Gastroesophageal sphincter (tissue), 4 donors: ENCODE results near the gene ST6GALNAC6. TPM values are rescaled to one million over a fixed set of nuclear protein-coding genes. Genes with fewer than 3 reads are reported as not detected.

Source experiments
- ATAC-seq: fragments of 150-250 bp; one replicate; pipeline ENCODE4 v1.9.1; 2016; ENCODE audit warnings: mild to moderate bottlenecking, moderate library complexity
- H3K27ac ChIP-seq, 4 donors: fragments of 200-600 bp; sonication (generic) in 3 of 4; 1 replicate in 3 of 4; 2 replicates in 1 of 4; pipeline ENCODE4 v1.5.1; 2016 to 2019
- H3K27me3 ChIP-seq: fragments of 200-600 bp; sonication (generic); one replicate; pipeline ENCODE4 v1.5.1; 2019
- H3K36me3 ChIP-seq, 2 donors: fragments of 200-600 bp; sonication (generic); one replicate each; pipeline ENCODE4 v1.5.1; 2019; ENCODE audit warnings: control low read depth in 1 of 2
- H3K4me1 ChIP-seq, 3 donors: fragments of 200-600 bp; sonication (generic); 1 replicate in 2 of 3; 2 replicates in 1 of 3; pipeline ENCODE4 v1.5.1; 2016 to 2019; ENCODE audit warnings: control low read depth in 2 of 3
- H3K4me3 ChIP-seq, 2 donors: fragments of 200-600 bp; sonication (generic); one replicate each; pipeline ENCODE4 v1.5.1; 2019; ENCODE audit warnings: mild to moderate bottlenecking in 1 of 2, moderate library complexity in 1 of 2
- H3K9me3 ChIP-seq, 3 donors: fragments of 200-600 bp; sonication (generic); one replicate each; pipeline ENCODE4 v1.5.1; 2017 to 2019; ENCODE audit warnings: control low read depth in 2 of 3
- CTCF ChIP-seq, 4 experiments: fragments of 200-600 bp in 2 of 4; fragments of 450-650 bp in 2 of 4; sonication (generic) in 1 of 4; IDR thresholded peaks; one replicate each; pipeline ENCODE4 v1.5.1; 2017 to 2019; ENCODE audit warnings: antibody characterized with exemption in 4 of 4, mild to moderate bottlenecking in 2 of 4, moderate library complexity in 2 of 4
- EP300 ChIP-seq: sonication (generic); formaldehyde crosslinking; IDR thresholded peaks from one replicate; pipeline ENCODE4 v1.6.1; 2017; ENCODE audit warnings: antibody characterized with exemption, mild to moderate bottlenecking
- POLR2A ChIP-seq, 2 donors: fragments of 450-650 bp; IDR thresholded peaks; one replicate each; pipeline ENCODE4 v1.6.1; 2017; ENCODE audit warnings: antibody characterized with exemption in 2 of 2, mild to moderate bottlenecking in 2 of 2, moderate library complexity in 1 of 2
- POLR2AphosphoS5 ChIP-seq: sonication (generic); formaldehyde crosslinking; IDR thresholded peaks from one replicate; pipeline ENCODE4 v1.6.1; 2017; ENCODE audit warnings: antibody characterized with exemption
- WGBS, 2 donors: methylation state at CpG; one replicate each; pipeline ENCODE4 v1.1.5; 2018; ENCODE audit warnings: low coverage in 1 of 2; 5-methylcytosine and 5-hydroxymethylcytosine counted together
- total RNA-seq, 4 donors: library from RNA; depleted of rRNA; stranded (reverse); fragments of >200 nt; gene quantifications; one replicate each; pipeline ENCODE4 v1.1.0, GENCODE V29; 2016

The ST6GALNAC6 gene
- total RNA-seq, 4 donors from 2014 or later: 112 to 146 (median 132) TPM

- H3K9me3 ChIP-seq: no peaks in the 10 kb centered on the region
- H3K4me3 ChIP-seq: no peak overlapping the region
- H3K4me1 ChIP-seq: peaks cover 0 to 61% (median 14%) of the 10 kb centered on the region in 3 donors
- WGBS, 2 donors: 59% methylated on average over 3 of the region's 18 CpGs; no CpG with 5 or more reads in 1 of the 2 donors
- no peaks in the 10 kb centered on the region for H3K27me3 ChIP-seq
- TF ChIP-seq POLR2AphosphoS5: peak; percentile 33
- no peak for TF ChIP-seq EP300
- TF ChIP-seq CTCF (IDR thresholded peaks at IDR 0.05): peak in 3 of 4 experiments; percentile 92 to 94 (median 93)
- no peak for TF ChIP-seq POLR2A (IDR thresholded peaks at IDR 0.05)
- H3K27ac ChIP-seq: peak overlapping the region in 3 of 4 donors; percentile 54 to 58 (median 55)
- ATAC-seq: peak; percentile 53
- H3K36me3 ChIP-seq: peaks cover 0 to 56% of the 10 kb centered on the region in 2 donors
Observed at GRCh38 chr9:127942216-127943010, 43.0 kb upstream of the ST6GALNAC6 start.

GRCh38 chr9:127941961-127942215 lies 42.5 kb upstream of the ST6GALNAC6 start:
- no peak for TF ChIP-seq EP300
- no peak for TF ChIP-seq CTCF (IDR thresholded peaks at IDR 0.05)
- Histone ChIP-seq H3K4me1 (peaks cover 0 to 63% (median 17%) of the 10 kb centered on the region in 3 donors), H3K4me3 (no peak overlapping the region), H3K9me3 (no peaks in the 10 kb centered on the region), H3K36me3 (peaks cover 0 to 55% of the 10 kb centered on the region in 2 donors), H3K27me3 (no peaks in the 10 kb centered on the region), H3K27ac (peak overlapping the region in 2 of 4 donors; percentile 55 to 58)
- no CpG with 5 or more reads among the region's 3 CpGs for WGBS, 2 donors
- ATAC-seq: no peak

GRCh38 chr9:127941062-127941960 lies 41.9 kb upstream of the ST6GALNAC6 start:
- Histone ChIP-seq H3K27ac (peak overlapping the region in 2 of 4 donors; percentile 55 to 58), H3K9me3 (no peaks in the 10 kb centered on the region), H3K36me3 (peaks cover 0 to 56% of the 10 kb centered on the region in 2 donors), H3K27me3 (no peaks in the 10 kb centered on the region), H3K4me3 (no peak overlapping the region), H3K4me1 (peaks cover 0 to 63% (median 22%) of the 10 kb centered on the region in 3 donors)
- TF ChIP-seq CTCF (IDR thresholded peaks at IDR 0.05) (no peak), EP300 (no peak), POLR2A (IDR thresholded peaks at IDR 0.05) (no peak), POLR2AphosphoS5 (no peak)
- WGBS, 2 donors: 83% methylated on average over 1 of the region's 18 CpGs; no CpG with 5 or more reads in 1 of the 2 donors
- ATAC-seq: no peak

- WGBS, 2 donors: 60 to 94% methylated on average over 1 to 4 of the region's 4 CpGs
- H3K4me1 ChIP-seq: peaks cover 0 to 63% (median 27%) of the 10 kb centered on the region in 3 donors
- peak overlapping the region in 1 of 4 donors; percentile 55 for H3K27ac ChIP-seq
- no peaks in the 10 kb centered on the region for H3K9me3 ChIP-seq
- no peaks in the 10 kb centered on the region for H3K27me3 ChIP-seq
- no peak for ATAC-seq
- TF ChIP-seq EP300 (no peak), POLR2A (IDR thresholded peaks at IDR 0.05) (no peak), POLR2AphosphoS5 (no peak), CTCF (IDR thresholded peaks at IDR 0.05) (no peak)
- H3K4me3 ChIP-seq: no peak overlapping the region
- H3K36me3 ChIP-seq: peaks cover 0 to 56% of the 10 kb centered on the region in 2 donors
Observed at GRCh38 chr9:127940593-127940992, 41.2 kb upstream of the ST6GALNAC6 start.
